OCI-LY7 (cell line): ENCODE measurements around the gene CPNE5. TPM values are rescaled to one million over a fixed set of nuclear protein-coding genes. Genes with fewer than 3 reads are reported as not detected.
A peak's percentile ranks its signal among the peaks of the same experiment; 100 is the strongest.

Experiments
- BruUV-seq: library from RNA; stranded (reverse); fragments of 400-500 nt; replicated peaks from 2 replicates; lab custom pipeline; 2021; lab: Mats Ljungman, UMichigan
- CTCF ChIA-PET: fragments of 300-600 bp; sonication (Branson Sonifier 250); formaldehyde crosslinking; loops from one replicate; lab custom pipeline; 2022; ENCODE audit warnings: antibody characterized with exemption; ENCODE audit not compliant: unreplicated experiment; lab: Charles Lee
- POLR2A ChIA-PET: fragments of 300-600 bp; sonication (Branson Sonifier 250); formaldehyde crosslinking; loops from one replicate; lab custom pipeline; 2022; ENCODE audit warnings: antibody characterized with exemption; lab: Charles Lee
- DNase-seq: peaks from one replicate; pipeline ENCODE4 v3.0.0-alpha.2; 2015; ENCODE audit warnings: low spot score
- H2AFZ ChIP-seq: fragments of 200-600 bp; sonication (generic), shearing (Covaris generic); 2 replicates; pipeline ENCODE4 v1.6.1; 2014; ENCODE audit warnings: mild to moderate bottlenecking, antibody characterized with exemption, low read length, moderate library complexity
- H3K27ac ChIP-seq: fragments of 200-600 bp; sonication (generic); 2 replicates; pipeline ENCODE4 v1.5.1; 2014; ENCODE audit warnings: mixed run types, low read depth, mild to moderate bottlenecking, moderate library complexity, low read length, inconsistent platforms; ENCODE audit not compliant: poor library complexity, severe bottlenecking
- H3K36me3 ChIP-seq: fragments of 200-600 bp; sonication (generic); 2 replicates; pipeline ENCODE4 v1.6.1; 2014; ENCODE audit warnings: mild to moderate bottlenecking, antibody characterized with exemption, low read length, moderate library complexity, mixed read lengths; ENCODE audit not compliant: insufficient read depth
- H3K4me1 ChIP-seq: fragments of 200-600 bp; sonication (generic); 2 replicates; pipeline ENCODE4 v1.5.1; 2014; ENCODE audit warnings: mild to moderate bottlenecking, low read length; ENCODE audit not compliant: insufficient read depth, poor library complexity, severe bottlenecking
- H3K4me2 ChIP-seq: fragments of 200-600 bp; sonication (generic); 2 replicates; pipeline ENCODE4 v1.6.1; 2014; ENCODE audit warnings: mild to moderate bottlenecking, low read length
- H3K4me3 ChIP-seq: fragments of 200-600 bp; sonication (generic); 2 replicates; pipeline ENCODE4 v1.5.1; 2014; ENCODE audit warnings: mild to moderate bottlenecking, low read depth, low read length; ENCODE audit not compliant: poor library complexity, severe bottlenecking
- H3K79me2 ChIP-seq: fragments of 200-600 bp; sonication (generic); 2 replicates; pipeline ENCODE4 v1.6.1; 2016; ENCODE audit warnings: low read depth, mild to moderate bottlenecking, low read length, moderate library complexity, mixed read lengths; ENCODE audit not compliant: insufficient read depth
- H3K9me2 ChIP-seq: fragments of 200-600 bp; sonication (generic); 2 replicates; pipeline ENCODE4 v1.6.1; 2016; ENCODE audit warnings: mild to moderate bottlenecking, low read length, mixed read lengths; ENCODE audit not compliant: insufficient read depth
- H3K9me3 ChIP-seq: fragments of 200-600 bp; sonication (generic); 2 replicates; pipeline ENCODE4 v1.6.1; 2014; ENCODE audit warnings: mild to moderate bottlenecking, mixed run types, low read length, mixed read lengths
- H4K20me1 ChIP-seq: fragments of 200-600 bp; sonication (generic); 2 replicates; pipeline ENCODE4 v1.6.1; 2014; ENCODE audit warnings: mild to moderate bottlenecking, antibody characterized with exemption, low read length, moderate library complexity, mixed read lengths; ENCODE audit not compliant: insufficient read depth
- CTCF ChIP-seq: fragments of 200-600 bp; sonication (generic); conservative IDR thresholded peaks from 2 replicates; pipeline ENCODE4 v1.5.1; 2014; ENCODE audit warnings: mild to moderate bottlenecking, antibody characterized with exemption, low read length, moderate library complexity, mixed read lengths
- EZH2phosphoT487 ChIP-seq: fragments of 200-600 bp; sonication (generic); IDR thresholded peaks from 2 replicates; pipeline ENCODE4 v1.6.1; 2018; ENCODE audit warnings: low read depth, borderline replicate concordance, mild to moderate bottlenecking, mixed run types, antibody characterized with exemption, low read length, moderate library complexity, mixed read lengths
- intact Hi-C: fragments of 100-400 bp; cut with micrococcal nuclease; formaldehyde crosslinking; loops from one replicate; pipeline ENCODE4 v1.10.0; 2022; ENCODE audit not compliant: unreplicated experiment
- total RNA-seq, 2 experiments: library from RNA; depleted of rRNA in 1 of 2; stranded (reverse); fragments of >200 nt in 1 of 2; shearing (Covaris generic) in 1 of 2; gene quantifications; 2 replicates each; pipeline ENCODE4 v1.2.3, GENCODE V29; 2014 to 2022

CPNE5 gene
- total RNA-seq, 2 experiments from 2014 or later: 37.7 to 89.8 TPM

DNA sequence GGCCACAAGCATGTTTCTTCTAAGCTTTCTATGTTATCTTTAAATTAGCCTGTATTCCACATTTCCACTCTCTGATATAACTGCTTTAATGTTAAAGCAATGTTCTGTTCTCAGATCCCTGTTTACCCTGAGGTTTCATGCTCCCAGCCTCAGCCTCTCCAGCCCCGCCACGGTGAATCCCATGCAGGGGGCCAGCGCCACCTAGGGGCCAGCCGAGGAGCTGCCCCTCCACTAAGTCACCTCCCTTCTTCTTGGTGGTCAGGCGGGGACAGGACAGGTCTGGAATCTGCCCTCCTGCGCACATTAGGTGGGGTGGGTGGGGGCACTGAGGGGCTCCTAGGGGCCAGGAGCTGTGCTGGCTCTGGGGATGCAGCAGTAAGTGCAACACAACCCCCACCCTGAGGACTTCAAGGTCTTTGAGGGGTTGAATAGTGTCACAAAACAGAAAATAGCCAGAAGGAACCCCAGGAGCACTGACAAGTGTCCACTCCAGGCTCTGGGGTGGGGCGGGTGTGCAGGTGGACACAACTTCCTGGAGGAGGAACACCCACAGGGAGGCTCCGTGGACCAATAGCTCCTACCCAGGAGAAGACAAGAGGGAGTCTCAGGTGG lies 80.0 kb downstream of the CPNE5 start:
- peak; percentile 84 for DNase-seq
- no TSS peak for BruUV-seq
- H3K9me3 ChIP-seq: no peaks in the 10 kb centered on the region
- intact Hi-C loops: loop anchor here (1.0 to 5.0 kb wide), 6 partner anchors 38 to 336 kb away; no protein-coding TSS in a partner anchor
- H3K27ac ChIP-seq: peak overlapping the region; percentile 92
- peak overlapping the region; percentile 86 for H3K4me2 ChIP-seq
- ChIA-PET POLR2A (interaction anchor here (0.5 to 2.2 kb wide), 9 partner anchors 10 to 452 kb away, joined by 3 to 8 read pairs (median 4); no protein-coding TSS in a partner anchor), CTCF (interaction anchor here (0.5 to 4.3 kb wide), 17 partner anchors 10 to 151 kb away, joined by 3 to 23 read pairs (median 4); partner anchors contain the start of gene C6orf89)
- peaks cover 23% of the 10 kb centered on the region; the same call in 1 of the 2 replicates for H3K79me2 ChIP-seq
- H3K36me3 ChIP-seq: no peaks in the 10 kb centered on the region
- no peaks in the 10 kb centered on the region for H4K20me1 ChIP-seq
- H2AFZ ChIP-seq: no peak overlapping the region; the same call in 1 of the 2 replicates
- peaks cover 47% of the 10 kb centered on the region for H3K4me1 ChIP-seq
- H3K9me2 ChIP-seq: no peaks in the 10 kb centered on the region
- TF ChIP-seq CTCF (peak; percentile 99), EZH2phosphoT487 (no peak)
- H3K4me3 ChIP-seq: peak overlapping the region; percentile 23

DNA sequence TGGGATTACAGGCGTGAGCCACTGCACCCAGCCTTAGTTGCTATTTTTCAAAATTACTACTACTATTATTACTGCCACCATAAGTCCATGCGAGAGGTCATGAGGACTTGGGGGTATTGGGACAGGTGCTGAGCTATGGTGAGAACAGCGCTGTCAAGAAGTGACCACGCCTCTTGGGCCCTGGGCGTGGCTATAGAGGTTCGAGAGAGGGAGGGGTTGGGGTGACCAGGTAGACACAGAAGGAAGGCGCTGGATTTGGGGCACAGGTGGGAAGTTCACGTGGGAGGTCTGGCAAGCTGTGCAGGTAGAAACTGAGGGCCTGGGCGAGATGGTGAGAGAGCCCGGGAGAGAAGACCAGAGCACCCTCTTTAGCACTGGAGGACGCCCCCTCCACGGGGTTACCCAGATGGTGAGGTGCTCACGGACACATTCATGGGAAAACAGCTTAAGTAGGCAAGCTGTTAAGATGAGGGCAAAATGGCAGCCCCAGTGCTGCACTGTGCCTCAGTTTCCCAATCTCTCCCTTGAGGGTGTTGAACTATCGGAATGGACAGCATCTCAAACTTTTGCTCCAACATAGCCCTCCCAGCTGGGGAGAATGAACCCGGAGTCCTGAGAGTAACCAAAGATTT lies 80.6 kb downstream of the CPNE5 start:
- no TSS peak for BruUV-seq
- peaks cover 54% of the 10 kb centered on the region for H3K4me1 ChIP-seq
- H3K27ac ChIP-seq: peak overlapping the region; percentile 92
- no peaks in the 10 kb centered on the region for H4K20me1 ChIP-seq
- H3K36me3 ChIP-seq: no peaks in the 10 kb centered on the region
- DNase-seq: peak; percentile 62
- H3K9me3 ChIP-seq: no peaks in the 10 kb centered on the region
- peak overlapping the region; percentile 23 for H3K4me3 ChIP-seq
- intact Hi-C loops: loop anchor here (1.0 to 5.0 kb wide), 6 partner anchors 38 to 336 kb away; no protein-coding TSS in a partner anchor
- no peaks in the 10 kb centered on the region for H3K9me2 ChIP-seq
- H2AFZ ChIP-seq: no peak overlapping the region; the same call in 1 of the 2 replicates
- H3K4me2 ChIP-seq: peak overlapping the region; percentile 86
- CTCF ChIA-PET: interaction anchor here (0.5 to 4.3 kb wide), 16 partner anchors 11 to 150 kb away, joined by 3 to 23 read pairs (median 4); partner anchors contain the start of gene C6orf89
- POLR2A ChIA-PET: interaction anchor here (0.6 to 2.2 kb wide), 9 partner anchors 11 to 270 kb away, joined by 3 to 8 read pairs (median 4); no protein-coding TSS in a partner anchor
- peaks cover 24% of the 10 kb centered on the region; the same call in 1 of the 2 replicates for H3K79me2 ChIP-seq
- TF ChIP-seq CTCF (no peak), EZH2phosphoT487 (no peak)
